GM18868 (cell line): ENCODE results near the gene SLITRK5.

Source experiments
- ATAC-seq: cut with Tn5 transposase; IDR thresholded peaks from one replicate; pipeline ENCODE4 v1.9.1; 2021; ENCODE audit warnings: mild to moderate bottlenecking, moderate library complexity; ENCODE audit not compliant: unreplicated experiment

The SLITRK5 gene

GRCh38 chr13:87698268-87698667, 27.1 kb downstream of the SLITRK5 start:
- ATAC-seq: no peak

- ATAC-seq: no peak
These were observed 38.8 kb downstream of the SLITRK5 start for GRCh38 chr13:87709947-87710346.

- ATAC-seq: no peak
These were observed 40.8 kb downstream of the SLITRK5 start for GRCh38 chr13:87712012-87712411.
